ENCODE results near the gene CCDC192.
"Not testable (repeated sequence)": the region's sequence is repeated elsewhere in the genome, so short reads cannot be mapped to it uniquely, and the experiment has no call there.

CCDC192 gene

DNA sequence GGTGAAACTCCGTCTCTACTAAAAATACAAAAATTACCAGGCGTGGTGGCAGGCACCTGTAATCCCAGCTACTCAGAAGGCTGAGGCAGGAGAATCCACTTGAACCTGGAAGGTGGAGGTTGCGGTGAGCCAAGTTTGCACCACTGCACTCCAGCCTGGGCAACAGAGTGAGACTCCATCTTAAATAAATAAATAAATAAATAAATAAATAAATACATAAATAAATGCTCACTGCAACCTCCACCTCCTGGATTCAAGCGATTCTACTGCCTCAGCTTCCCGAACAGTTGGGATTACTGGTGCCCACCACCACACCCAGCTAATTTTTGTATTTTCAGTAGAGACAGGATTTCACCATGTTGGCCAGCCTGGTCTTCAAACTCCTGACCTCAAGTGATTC lies 144.4 kb downstream of the CCDC192 start:
- DNase-seq (ENCODE audit: low read depth) = not testable (repeated sequence)

DNA sequence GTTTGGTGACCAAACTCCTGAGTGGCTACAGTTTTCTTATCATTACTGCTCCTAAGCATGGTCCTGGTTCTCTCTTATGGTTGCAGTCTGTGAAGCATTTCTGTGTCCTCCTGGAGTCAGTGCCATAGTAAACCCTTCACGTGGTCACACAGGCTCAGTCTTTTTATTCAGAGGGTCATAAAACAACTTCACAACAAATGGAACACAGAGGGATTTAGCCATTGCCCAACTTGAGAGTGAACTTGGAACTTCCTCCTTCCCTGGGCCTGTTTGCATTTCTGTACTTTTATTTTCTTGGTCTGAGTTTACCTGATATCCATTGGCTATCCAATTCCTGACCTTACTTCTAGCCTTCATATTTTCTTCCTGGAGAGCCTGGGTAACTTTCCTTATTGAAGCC lies 144.9 kb downstream of the CCDC192 start:
- DNase-seq (ENCODE audit: low read depth) = no peak

DNA sequence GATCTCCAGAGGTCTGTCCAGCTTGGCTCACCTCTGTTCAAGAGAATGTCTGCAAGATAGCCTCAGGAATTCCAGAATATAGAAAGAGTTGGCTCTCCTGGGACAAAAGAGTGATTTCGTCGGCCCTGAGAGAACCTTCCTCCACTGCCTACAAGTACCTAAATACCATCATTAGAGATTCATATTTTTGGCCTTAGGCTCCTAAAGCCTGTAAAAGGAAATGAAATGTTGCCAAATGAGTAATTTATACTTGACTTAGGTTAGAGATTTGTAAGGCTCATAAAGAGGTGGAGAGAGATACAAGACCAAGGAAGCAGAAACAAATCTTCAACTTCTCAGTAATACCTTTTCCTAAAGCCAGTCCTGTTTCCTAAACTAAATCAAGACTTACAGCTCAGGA lies 146.2 kb downstream of the CCDC192 start:
- no peak for DNase-seq (ENCODE audit: low read depth)

DNA sequence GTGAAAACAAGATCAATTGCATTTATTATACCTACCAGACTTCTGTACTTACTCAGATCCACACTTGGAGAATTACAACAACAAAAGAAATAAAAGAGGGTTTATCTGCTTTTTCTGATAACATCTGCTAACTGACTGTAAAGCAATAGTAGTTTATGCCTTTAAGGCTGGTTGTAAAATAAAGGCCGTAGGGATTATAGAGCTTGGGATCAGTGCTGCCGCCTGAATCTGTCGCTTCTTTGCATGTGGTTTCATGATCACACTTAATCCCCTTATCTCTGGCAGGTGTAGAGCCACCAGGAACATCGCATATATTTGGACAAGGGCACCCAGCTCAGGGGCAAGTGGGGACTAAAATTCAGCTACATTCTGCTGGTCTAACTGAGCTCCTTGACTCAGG lies 146.7 kb downstream of the CCDC192 start:
- DNase-seq (ENCODE audit: low read depth) = no peak

DNA sequence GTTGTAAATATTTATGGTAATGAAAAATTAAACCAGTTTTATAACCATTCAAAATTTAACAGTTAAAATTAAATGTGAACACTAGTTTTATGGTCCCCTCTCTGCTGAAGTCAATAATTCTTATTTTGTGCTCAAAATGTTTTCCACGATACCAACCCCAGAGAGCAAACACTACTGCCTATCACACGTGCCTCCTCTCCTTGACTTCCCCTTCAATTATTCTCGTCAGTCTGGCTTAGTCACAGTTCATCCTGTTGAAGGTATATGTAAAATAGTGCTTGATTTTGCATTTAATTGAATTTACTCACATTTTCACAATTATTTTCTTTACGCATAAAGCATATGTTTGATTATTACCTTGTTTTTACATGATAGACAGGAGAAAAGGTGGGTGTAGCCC lies 148.8 kb downstream of the CCDC192 start:
- no peak for DNase-seq (ENCODE audit: low read depth)

DNA sequence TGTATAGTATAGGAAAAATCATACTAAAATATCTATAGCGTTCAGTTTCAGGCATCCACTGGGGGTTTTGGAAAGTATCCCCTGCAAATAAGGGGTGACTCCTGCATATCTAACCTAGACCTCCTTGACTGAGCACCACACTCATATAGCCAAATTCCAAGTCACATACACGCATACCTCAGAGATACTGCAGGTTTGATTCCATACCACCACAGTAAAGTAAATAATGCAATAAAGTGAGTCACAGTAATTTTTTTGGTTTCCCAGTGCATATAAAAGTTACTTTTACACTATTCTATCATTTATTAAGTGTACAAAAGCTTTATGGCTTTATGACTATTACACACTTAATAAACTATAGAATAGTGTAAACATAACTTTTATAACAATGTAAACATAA lies 151.3 kb downstream of the CCDC192 start:
- no peak for DNase-seq (ENCODE audit: low read depth)

DNA sequence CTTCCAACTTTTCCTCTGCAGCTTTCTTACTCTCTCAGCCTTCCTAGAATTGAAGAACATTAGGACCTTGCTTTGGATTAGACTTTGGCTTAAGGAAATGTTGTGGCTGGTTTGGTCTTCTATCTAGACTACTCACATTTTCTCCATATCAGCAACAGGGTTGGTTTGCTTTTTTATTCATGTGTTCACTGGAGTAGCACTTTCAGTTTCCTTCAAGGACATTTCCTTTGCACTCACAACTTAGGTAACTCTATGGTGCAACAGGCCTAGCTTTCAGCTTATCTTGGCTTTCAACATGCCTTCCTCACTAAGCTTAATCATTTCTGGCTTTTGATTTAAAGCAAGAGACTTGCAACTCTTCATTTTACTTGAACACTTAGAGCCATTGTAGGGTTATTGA lies 153.1 kb downstream of the CCDC192 start:
- no peak for DNase-seq (ENCODE audit: low read depth)

DNA sequence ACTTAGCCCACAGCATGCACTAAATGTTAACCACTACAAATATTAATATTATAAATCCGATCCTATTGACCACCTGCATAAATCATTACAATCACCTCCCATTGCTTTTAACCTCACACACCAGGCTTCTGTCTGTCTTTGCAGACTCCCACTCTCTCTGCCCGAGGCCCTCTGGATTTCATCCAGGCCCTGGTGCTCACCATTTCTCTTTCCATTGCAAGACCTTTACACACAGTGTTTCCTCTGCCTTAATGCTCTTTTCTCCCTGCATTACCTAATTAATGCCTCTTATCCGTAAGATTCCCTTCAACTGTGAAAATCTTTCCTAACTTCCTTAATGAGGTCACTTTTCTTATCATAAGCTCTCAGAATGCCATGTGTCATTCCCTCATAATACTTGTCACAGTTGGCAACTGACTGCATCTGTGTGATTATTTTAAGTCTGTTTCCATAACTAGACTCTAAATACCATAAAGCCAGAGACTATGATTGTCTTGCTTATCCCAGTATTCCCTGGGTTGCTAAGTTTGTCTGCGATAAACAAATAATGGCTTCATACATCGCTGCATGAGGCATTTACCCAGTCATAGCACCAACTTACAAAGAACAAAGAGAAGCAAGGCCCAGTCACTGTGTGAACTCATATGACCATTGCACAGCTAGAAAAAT lies 155.1 kb downstream of the CCDC192 start:
- no peak for DNase-seq (ENCODE audit: low read depth)

DNA sequence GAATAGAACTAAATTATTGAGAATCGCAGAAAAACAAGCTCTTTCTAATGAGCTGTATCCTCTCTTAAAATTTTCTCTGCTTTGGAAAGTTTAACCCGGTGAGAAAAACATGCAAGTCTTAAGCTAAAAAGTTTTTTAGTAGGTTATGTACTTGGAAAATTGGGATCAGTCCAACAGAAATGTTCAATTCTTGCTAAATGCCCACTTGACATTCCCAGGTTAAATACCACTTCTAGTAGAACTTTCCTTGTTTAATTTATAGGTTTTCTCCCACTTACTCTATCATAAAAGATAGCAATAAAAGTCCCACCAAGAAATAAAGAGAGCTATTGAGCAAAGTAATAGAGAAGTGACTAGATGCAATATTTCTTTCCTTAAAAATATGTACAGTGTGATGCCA lies 157.1 kb downstream of the CCDC192 start:
- DNase-seq (ENCODE audit: low read depth) = no peak

DNA sequence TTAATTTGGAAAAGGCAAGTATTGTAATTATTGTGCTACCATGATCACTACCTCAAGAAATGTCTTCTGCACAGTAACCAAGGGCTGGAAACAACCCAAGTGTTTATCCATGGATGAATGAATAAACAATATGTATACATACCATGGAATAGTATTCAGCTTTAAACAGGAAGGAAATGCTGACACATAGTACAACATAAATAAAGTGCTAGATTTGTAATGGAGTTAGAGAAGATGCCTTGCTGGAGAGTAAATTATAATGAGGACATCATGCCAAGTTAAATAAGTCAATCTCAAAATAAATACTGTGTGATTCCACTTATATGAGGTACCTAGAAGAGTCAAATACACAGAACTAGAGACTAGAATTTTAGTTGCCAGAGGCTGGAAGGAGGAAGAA lies 160.0 kb downstream of the CCDC192 start:
- DNase-seq (ENCODE audit: low read depth) = no peak

DNA sequence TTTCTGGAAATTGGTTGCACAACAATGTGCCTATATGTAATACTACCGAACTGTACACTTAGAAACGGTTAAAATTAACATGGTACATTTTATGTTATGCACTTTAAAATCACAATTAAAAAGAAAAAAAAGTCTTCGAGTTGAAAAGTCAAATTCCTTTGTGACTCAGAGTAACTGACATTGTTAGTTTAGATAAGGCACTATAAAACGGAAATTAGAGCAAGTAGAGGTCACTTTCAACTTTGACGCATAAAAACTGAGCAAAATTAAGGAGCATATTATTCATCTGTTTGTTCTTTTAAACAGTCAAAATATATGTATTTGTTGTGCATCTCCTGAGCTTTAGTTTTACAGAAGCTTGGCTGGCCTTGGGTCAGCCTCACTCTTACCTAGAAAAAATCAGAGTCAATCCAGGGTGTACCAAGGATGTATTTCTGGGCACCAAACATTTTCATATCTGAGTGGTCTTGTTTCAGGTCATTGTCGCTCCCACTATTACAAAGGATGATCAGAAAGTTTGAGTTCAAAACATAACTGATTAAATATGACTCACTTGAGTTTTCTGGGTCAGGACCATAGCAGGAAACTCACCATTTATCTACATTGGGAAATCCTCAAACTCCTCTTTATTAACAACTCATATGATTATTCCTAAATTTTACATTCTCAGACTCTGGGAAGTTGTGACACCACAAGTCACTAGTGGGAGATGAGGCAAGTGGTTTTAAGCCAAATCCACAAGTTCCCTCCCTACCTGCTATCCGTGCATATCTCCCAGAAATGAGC lies 160.6 kb downstream of the CCDC192 start:
- no peak for DNase-seq (ENCODE audit: low read depth)

DNA sequence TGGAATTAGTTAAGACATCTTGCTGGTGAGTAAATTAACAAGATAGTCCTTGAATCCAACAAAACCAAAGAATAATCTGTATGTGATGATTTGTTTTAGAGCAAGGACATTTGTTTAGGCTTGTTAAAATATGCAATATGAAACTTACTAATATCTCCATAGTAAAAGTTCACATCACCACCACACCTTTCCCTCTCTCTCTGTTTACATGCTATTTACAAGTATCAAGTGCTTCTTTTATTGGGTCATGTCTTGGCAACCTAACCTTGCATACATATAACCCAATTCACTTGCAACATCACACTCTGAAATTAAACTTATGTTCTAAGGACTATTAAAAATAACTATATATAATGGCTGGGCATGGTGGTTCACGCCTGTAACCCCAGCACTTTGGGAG lies 161.3 kb downstream of the CCDC192 start:
- DNase-seq (ENCODE audit: low read depth) = no peak

DNA sequence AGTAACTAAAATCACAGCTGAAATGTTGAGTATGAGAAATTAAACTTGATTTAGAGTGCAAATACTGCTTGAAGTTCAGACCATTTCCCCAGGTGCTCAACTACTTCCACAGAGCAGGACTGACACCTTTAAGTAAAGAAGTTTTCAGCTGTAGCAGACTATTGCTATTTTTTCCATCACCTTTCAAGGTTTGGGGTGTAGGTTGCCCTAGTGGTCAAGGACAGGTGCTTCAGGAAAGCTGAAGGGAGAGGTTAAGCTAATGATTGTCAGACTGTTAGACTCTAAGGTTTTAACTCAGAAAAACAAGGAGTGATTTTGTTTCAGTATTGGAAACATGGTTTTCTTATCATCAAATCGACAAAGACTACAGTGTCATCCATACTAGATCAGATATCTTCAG lies 162.1 kb downstream of the CCDC192 start:
- no peak for DNase-seq (ENCODE audit: low read depth)

DNA sequence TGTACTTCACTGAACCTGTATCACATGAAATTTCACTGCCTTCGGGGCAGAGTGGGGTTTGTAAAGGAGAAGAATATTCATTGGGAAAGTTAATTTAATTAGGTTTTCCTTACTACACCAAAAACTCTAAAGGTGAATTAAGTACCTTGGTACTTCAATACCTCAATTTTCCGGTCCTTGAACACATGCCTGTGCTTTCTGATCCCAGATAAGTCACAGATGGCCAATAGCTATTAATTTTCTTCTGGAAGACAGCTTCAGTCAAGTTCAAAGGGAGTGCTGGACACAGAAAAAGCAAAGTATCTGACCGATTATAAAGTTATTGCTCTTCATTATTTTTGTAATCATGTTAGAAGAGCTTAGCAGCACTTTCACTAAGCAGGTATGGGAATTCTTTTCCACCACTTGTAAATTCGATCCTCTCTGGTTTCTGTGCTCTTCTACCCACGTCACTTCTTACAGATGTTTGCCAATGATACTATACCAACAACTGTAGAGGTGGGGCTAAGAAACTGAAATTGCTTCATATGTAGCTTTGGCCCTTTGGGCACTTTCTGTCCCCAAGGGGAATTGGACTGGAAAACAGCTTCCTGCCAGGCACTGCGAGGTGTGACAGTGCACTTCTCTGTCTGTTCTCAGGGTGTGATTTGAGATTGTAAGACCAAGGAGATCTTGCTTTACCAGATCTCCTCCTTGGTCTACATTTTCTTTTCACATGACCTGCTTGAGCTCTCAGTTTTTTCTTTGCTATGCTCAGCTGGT lies 164.0 kb downstream of the CCDC192 start:
- DNase-seq (ENCODE audit: low read depth) = no peak

DNA sequence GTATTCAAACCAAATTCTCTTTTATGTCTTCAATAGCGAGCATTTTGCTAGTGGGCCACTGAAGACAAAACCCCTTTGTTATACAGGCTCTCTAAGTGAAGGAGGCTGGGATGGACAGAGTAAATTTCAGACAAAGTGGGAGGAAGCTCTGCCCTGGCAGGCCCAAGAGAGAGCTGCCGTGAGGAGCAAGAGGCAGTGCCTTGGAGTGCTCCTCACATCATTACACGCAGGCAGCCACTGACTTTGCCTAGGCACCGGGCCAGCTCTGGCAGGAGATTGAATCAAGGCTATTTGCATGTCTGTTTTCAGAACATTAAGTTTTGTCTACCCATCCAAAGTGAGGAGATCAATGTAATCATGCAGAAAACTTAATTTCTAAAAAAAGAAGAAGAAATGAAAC lies 167.7 kb downstream of the CCDC192 start:
- DNase-seq (ENCODE audit: low read depth) = no peak

DNA sequence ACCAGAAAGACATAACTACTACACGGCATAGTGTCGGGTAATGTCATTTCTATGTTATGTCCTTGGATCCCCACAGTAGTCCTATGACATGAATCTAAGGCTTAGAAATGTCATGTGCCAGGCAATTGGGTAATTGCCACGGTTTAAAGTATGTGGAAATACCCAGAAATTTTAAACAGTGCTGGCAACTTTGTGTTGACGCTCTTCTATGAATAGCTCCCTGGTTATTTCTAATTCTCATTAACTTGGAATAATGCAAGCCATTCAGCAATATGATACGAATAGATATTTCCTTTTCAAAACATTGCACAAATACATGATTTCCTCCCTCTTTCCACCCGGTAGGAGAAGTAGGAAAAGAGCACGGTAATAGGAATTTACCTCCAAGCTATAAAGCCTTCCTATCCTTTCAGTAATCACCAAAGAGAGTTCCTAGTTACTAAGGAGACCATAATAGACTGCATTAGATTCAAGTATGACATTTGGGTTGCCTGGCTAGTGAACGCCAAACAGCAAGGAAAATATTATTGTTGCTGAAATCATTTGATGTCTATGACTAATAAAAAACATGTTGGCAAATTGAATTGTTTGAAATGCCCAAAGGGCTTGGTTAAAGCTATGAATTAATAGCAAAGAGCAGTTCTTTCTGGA lies 168.4 kb downstream of the CCDC192 start:
- no peak for DNase-seq (ENCODE audit: low read depth)

DNA sequence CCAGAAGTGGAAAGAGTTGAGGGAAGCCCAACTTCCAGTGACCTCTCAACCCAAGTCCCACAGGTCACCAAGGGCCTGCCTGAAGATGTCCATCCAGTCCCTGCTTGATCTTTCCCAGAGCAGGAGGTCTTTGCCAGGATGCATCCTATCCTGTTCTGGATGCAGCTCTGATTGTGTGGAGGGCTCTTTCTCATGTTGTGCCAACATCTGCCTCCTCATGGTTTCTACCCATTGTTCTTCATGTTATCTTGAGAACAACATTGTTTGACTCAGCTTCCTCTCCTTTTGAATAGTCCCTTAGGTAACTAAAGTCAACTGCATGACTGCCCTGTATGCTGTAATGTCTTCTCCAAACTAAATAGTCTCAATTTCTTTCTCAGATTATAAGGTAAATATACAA lies 169.3 kb downstream of the CCDC192 start:
- no peak for DNase-seq (ENCODE audit: low read depth)

DNA sequence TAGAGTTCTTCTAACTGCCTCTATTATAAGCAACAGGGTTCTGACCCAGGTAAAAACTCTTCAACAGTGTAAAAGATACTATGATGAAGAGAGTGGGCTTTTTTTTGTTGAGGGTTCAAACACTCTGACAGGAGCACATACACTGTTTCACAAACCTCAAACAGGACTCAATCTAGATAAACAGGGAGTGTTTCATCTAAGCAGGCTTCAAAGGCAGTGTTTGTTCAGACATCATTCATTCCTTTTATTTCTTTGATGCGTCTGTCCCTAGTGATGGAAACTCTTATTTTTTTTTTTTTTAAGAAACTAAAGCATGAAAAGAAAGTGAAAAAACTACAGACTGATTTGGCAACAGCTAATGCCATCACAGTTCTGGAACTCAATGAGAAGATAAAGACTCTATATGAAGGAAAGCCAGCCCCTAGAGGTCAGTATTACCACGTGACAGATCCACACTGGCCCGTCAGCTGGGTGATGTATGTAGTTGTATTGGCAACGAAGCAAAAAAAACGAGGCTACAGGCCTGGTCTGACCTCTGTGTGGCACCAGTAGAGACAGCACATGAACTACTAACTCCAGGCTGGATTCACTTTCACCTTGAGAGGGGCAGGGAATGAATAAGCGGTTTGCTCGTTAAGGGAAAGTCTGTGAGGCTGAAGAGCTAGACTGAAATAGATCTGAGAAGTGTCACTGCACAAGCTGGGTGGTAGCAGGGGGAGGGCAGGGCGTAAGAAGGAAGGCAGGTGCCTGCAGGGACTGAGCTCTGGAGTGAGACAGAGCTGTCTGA lies 172.2 kb downstream of the CCDC192 start:
- no peak for DNase-seq (ENCODE audit: low read depth)

DNA sequence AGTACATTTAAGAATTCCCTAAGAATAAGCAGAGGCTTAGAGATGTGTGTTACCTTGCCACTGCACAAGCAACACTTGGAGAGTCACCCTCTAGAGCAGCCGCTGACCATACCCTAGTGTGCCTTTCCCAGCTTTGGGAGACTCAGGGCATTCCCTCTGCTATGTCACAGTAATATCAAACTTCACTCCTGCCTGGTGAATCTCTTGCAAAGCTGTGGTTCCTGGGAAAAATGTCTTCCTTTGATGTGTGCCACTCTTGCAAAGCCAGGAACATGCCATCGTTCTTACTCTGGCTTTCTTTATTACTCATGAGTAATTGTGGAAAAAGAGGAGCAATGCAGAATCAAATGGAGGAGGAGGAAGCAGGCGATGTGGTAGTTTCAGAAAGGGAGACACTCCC lies 173.2 kb downstream of the CCDC192 start:
- no peak for DNase-seq (ENCODE audit: low read depth)

DNA sequence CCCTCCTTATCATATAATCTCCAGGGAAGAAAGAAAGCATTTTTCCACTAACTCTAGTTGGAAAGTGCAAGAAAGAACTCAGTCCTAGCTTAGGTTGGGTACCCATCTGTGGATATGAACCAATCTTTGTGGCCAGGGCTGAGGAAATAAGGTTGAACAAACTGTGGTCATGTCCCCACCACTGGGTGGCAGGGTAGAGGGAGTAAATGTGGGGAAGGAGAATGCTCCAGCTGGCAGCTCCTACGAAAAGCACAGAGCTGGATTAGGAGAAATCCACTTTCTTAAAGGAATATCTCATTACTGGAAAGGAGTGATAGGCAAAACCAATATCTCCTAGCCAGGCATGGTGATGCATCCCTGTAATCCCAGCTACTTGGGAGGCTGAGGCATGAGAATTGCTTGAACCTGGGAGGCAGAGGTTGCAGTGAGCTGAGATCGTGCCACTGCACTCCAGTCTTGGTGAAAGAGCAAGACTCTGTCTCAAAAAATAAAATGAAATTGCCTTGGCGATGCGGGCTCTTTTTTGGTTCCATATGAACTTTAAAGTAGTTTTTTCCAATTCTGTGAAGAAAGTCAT lies 175.1 kb downstream of the CCDC192 start:
- no peak for DNase-seq (ENCODE audit: low read depth)

DNA sequence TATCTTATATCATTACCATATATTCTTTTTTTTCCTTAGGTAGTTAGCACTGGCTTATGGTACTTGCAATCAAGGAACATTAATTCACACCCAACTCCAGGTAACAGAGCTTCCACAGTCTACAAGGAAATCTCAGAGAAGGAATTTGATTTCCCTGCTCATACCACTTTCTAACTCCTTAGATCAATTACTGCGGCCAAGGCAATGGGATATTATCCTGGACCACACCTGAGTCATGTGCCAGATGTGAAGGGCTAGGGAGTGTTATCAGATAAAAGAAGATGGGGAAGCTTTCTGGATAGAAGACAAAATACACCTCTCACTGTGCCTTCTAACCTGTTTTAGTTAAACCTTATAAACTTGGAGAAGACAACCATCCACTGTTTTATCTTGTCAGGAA lies 181.2 kb downstream of the CCDC192 start:
- DNase-seq (ENCODE audit: low read depth) = no peak
